MM.1S (cell line): ENCODE measurements around the gene EPB41L1.

Experiments
- CTCF ChIP-seq: fragments of 300-600 bp; sonication (generic); IDR thresholded peaks from 2 replicates; pipeline ENCODE4 v1.5.1; 2016; ENCODE audit warnings: antibody characterized with exemption, low read length, mixed read lengths
- EZH2phosphoT487 ChIP-seq: fragments of 300-600 bp; sonication (generic); IDR thresholded peaks from 2 replicates; pipeline ENCODE4 v1.6.1; 2018; ENCODE audit warnings: antibody characterized with exemption, low read length

- TF ChIP-seq CTCF (no peak), EZH2phosphoT487 (no peak)
Observed at GRCh38 chr20:36107881-36108280, 46.7 kb upstream of the EPB41L1 start.
